Measurements from ENCODE around the gene RAB40C.
A peak's percentile ranks its signal among the peaks of the same experiment; 100 is the strongest.

The RAB40C gene

DNA sequence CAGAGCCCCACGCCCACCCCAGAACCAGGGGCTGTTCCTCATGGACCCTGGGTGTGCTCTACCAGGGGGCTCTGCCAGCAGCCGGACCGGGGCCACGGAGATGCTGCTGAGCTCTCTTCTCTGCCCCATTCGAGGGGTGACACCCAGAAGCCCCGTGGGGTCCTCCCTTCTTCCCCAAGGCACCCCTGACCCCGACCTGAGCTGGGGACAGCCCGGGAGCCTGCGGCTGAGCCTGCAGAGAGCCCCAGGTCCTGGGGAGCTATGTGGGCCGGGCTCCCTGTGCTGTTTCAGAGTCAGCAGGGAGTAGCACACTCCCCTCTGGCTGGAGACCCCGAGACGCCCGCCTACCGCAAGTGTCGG lies 30.9 kb upstream of the RAB40C start:
- DNase-seq, result no peak

DNA sequence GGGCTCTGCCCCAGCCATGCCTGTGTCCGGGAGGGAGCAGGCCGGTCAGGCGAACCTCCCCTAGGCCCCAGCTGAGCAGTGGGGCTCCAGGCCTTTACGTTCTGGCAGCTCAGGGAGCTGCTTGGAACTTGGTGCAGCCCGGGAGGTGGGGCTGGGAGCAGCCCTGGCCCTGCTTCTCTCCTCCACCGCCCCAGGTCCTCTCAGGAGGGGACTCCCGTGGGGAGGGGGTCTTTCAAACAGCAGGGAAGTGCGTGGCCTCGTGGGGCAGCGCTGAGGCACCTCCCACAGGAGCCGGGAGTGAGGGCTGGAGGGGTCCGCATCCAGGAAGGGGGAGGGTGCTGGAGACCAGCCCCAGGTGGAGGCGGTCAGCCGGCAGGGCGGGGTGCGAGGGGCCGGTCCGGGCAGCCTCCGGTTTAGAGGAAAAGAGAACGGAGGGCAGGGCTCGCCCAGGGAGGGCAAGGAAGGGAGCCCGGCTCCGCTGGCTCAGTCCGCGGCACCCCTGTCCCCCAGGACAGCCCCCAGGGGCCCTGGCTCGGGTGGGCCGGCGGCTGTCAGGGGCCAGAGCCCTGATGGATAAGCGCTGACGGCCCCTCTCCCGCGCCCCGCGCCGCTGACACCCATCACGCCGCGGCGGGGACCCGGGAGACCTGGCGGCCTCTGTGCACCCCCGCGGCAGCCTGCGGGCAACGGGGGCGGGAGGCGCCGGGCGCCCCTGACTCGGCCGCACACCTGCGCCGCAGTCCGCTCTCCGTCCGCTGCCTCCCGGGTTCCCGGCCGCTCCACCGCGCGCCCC lies 30.3 kb upstream of the RAB40C start:
- no peak for DNase-seq

DNA sequence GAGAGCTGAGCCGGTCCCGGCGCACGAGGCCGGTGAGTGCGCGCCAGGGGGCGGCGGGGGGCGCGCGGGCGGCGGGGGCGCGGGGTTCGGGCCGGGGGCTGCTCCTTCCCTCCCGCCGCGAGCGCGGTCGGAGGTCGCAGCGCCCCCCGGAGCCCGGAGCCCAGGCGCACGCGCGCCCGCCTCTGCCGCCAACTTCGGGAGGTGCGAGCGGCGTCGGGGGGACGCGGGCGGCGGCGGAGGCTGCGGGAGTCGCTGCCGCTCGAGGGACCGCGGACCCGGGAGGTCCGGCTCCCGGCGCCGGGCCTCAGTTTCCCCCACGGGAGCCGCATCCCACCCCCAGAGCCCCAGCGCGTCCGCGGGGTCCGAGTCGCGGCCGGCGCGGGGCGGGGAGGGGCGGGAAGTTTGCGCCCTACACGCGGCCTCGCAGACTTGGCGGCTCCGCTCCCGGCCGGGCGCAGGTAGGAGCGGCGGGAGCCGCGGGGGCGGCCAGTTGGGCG lies 29.6 kb upstream of the RAB40C start, which contains the start of gene PRR35:
TSS of gene PRR35 (plus strand) at position 191 of the 497 bp plus-strand sequence. CDS start 2,901 bp downstream, outside the sequence.
- no peak for DNase-seq

DNA sequence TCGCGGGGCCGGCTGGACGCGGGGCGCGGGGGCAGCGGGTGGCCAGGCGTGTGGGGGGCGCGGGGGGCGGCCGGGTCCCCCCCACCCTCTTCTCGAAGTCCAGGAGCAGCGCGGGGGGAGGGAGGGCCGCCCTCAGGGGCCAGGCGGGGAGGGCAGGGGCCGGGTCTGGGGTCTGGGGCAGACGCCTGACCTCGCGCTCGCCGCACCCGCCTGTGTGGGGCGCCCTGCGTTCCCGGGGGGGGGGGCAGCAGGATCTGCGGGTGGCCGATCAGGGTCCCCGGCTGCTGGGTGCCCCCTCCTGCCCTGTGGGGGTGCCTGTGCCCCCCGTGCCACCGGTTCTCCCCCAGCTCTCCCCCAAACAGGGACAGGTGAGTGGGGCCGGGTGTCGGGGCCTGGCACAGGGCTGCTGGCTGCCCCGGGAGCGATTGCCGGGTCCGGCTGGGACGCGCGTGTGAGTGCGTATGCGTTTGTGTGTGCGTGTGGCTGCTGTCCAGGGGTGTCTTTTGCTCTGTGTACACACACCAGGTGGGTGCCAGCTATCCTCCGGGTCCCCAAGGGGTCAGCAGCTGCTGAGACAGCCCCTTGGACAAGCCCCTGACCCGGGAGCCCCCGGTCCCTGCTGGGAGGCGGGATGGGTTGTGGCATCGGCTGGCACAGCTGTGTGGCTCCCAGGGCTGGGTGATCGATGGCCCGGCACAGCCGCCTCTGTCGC lies 29.0 kb upstream of the RAB40C start:
- DNase-seq, result no peak

DNA sequence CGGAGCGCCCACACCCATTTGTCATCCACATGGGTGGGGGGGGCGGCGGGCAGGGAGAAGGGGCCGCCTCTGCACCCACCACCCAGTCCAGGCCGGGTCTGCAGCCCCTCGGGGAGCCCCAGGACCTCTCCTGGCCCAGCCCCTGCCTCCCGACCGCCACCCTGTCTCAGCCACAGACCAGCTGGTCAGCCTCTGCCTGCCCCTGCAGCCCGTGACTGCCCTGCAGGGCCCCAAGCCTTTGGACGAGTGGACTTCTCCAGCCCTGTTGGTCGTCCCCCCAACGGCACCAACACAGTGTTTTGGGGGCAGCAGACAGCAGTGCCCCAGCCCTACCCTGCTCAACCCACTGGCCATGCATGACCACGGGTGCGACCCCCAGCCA lies 28.5 kb upstream of the RAB40C start:
- no peak for DNase-seq

DNA sequence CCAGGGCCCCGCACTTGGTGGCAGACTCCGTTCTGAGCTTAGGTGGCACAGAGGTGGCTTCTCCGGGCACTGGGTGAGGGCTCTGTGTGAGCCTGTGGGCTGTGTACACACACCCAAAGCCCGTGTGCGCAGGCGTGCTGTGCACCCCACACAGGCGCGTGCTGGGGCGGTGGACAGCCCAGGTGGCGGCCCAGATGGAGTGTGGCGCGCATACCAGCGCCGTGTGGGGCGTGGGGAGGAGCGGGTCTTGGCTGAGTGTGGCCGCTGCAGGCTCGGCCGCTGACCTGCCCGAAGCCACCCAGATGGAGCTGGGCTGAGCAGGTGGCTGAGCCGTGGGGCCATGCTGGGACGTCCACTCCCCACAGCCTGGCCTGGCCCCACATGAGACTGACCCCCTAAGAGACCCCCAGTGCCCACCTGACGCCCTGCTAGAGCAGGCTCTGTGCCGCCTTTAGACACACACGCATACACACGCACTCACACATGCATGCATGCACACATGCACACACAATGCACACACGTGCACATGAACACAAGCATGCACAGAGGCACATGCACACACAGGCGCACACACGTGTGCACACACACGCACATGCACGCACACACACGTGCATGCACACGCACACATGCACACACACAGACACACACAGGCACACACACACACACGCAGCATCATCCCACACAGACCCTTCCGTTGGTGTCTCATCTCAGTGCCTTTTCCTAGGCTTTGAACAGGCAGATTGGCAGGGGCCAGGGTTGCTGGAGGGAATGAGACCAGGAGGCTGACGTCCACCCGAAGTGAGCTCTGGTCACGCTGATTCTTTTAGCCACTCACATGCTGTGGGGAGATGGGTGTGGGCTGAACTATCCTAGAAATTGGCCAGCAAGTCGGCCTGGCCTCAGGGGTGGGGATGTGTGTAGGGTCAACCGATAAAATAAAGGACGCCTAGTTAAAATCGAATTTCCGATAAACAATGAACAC lies 27.6 kb upstream of the RAB40C start:
- DNase-seq, result no peak

DNA sequence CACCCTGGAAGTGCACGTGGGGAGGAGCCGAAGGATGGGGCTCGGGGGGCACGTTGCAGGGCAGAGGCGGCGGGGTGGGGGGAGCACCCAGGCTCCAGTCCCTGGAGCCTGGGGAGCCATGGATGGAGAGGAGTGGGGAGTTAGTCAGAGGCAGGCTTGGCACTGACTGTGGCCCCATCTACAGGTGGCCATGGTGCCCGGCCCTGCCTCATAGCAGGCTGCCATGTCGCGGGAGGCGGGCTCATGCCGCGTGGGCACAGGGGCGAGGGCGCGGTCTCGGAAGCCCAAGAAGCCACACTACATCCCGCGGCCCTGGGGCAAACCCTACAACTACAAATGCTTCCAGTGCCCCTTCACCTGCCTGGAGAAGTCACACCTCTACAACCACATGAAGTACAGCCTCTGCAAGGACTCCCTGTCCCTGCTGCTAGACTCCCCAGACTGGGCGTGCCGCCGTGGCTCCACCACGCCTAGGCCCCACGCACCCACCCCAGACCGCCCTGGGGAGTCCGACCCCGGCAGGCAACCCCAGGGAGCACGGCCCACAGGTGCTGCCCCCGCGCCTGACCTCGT lies 26.7 kb upstream of the RAB40C start:
- DNase-seq, result no peak

DNA sequence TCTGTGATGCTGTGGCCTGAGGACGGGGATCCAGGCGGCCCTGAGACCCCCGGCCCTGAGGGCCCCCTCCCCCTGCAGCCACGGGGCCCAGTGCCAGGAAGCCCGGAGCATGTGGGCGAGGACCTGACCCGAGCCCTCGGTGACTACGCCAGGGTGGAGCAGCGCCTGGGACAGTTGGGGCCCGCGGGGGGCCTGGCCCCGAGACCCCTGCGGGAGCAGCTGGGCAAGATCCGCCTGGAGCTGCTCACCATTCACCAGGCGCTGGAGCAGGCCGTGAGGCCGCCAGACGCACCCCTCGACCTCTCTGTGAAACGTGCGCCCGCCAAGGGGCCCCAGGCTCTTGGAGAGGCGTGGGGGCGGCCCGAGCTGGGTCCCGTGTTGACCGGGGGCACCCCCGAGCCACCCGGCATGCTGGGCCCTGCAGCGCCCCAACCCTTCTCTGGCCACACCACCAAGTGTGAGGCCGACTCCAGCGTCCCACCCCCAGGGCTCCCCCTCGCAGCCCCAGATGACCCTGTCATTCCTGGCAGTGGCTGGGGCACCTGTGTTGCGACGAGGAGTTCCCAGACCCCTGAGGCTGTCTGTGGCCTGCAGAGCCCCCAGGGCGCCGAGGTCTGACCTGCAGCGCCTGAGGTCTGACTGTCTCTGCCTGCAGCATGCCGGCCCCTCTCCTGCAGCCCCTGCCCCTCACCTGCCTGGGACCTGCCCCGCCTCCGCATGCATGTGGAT lies 25.0 kb upstream of the RAB40C start:
- DNase-seq, result no peak

DNA sequence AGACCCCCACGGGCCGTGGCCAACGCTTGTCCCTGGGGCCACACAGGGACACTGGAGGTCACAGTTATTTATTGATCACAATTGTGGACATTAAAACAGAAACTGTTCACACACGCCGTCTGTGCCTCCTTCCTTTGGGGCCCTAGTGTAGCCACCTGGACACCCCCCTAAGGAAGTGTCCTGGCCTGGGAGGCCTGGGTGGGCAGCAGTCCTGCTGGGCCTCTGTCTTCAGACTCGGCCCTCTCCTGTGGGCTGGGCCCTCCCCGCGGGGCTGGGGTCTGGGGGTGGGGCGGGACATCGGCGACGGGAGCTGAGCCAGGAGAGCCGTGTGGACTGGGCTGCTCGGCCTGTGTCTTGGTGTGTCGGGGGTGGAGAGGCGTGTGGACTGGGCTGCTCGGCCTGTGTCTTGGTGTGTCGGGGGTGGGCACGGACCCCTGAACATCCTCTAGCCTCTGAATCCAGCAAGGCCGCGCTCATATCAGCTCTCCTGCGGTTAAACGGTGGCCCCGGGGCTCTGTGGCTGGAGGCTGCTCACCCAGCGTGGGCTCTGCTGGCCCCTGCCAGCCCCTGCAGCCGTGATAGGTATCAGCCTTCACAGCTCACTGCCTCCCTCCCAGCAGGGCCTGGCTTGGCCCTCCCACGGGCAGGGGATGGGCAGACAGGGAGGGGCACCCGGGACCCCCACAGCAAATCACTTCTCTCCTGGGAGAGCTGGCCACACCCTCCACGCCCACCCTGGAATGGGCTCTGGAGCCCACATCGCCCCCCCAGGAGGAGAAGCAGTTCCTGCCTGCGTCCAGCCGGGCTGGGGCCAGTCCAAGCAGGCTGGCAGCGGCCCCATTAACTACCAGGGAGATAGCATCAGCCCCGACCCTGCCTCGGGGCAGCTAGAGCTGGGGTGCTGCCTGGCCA lies 24.2 kb upstream of the RAB40C start:
- no peak for DNase-seq

DNA sequence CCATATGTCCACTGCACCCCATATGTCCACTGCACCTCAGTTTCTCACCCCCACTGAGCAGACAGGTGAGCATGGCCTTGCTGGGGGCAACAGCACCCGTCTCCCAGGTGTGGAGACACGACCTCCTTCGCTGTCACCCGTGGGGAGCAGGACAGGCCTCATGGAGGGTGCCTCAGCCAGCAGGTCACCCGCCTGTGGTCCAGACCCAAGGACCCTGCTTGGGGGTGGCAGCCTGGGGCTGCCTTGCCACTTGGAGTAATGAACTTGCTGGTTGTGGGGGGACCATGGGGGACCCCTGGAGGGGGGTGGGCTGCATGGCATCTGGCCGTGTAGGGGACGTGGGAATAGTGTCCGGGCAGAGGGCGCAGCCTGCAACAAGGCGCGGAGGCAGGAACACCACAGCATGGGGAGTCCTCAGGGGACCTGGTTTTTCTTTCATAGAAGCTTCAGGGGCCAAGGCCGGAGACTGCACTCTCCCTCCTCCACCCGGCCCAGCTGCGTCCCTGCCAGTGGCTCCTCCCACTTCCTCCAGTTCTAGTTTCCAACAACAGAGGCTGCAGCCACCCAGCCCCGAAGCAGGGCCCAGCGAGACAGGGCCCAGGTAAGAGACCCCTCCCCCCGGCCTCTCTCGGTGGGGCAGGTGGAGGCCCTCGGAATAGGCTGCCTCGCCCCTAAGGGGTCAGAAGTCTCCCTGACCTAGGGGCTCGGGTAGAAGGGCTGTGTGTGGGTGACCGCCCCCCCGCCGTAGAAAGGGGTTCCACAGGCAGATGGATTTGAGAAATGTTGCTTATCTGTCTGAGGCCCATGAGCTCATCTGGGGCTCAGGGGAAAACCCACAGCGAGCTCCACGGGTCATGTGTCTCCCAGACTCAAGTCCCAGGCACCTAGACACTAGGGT lies 23.1 kb upstream of the RAB40C start, which contains the start of gene NHLRC4:
TSS of gene NHLRC4 (plus strand) at position 531 of the 898 bp plus-strand sequence. CDS start 1,043 bp downstream, outside the sequence.
- DNase-seq, result peak in 1 of 56 donors; percentile 31

DNA sequence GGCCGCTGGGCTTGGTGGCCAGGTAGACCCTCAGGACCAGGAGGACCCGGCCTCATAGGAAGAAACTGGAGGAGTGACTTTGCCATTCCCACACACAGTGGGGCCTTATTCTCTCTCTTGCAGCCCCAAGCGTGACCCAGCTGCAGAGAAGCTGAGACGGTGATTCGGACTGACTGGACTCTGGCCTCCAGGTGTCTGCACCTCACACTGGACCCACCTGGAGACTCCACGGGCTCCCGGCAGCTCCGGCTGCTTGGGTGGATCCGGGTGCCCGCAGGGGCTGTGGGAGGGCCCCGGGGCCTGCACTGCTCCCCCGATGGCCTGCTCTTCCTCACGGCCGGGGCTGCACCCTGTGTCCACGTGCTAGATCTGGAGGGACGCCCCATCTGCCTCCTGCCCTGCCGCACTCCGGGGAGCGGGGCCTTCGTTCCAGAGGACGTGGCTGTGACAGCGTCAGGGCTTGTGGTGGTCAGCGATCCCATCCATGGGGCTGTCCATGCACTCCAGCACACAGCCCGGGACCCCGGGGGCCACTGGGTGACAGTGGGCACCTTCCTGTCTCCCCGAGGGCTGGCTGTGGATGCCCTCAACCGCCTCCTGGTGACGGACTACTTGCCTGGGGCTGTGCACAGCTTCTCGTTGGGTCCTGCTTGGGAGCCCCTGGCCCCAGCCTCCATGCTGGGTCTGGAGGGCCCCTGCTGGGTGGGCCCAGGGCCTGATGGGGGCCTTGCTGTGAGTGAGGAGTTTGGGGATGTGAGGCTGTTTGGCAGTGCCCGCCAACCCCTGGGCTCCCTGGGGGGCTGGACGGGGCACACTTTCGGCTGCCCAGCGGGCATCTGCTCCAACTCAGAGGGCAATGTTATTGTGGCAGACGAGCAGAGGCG lies 22.3 kb upstream of the RAB40C start:
- no peak for DNase-seq

DNA sequence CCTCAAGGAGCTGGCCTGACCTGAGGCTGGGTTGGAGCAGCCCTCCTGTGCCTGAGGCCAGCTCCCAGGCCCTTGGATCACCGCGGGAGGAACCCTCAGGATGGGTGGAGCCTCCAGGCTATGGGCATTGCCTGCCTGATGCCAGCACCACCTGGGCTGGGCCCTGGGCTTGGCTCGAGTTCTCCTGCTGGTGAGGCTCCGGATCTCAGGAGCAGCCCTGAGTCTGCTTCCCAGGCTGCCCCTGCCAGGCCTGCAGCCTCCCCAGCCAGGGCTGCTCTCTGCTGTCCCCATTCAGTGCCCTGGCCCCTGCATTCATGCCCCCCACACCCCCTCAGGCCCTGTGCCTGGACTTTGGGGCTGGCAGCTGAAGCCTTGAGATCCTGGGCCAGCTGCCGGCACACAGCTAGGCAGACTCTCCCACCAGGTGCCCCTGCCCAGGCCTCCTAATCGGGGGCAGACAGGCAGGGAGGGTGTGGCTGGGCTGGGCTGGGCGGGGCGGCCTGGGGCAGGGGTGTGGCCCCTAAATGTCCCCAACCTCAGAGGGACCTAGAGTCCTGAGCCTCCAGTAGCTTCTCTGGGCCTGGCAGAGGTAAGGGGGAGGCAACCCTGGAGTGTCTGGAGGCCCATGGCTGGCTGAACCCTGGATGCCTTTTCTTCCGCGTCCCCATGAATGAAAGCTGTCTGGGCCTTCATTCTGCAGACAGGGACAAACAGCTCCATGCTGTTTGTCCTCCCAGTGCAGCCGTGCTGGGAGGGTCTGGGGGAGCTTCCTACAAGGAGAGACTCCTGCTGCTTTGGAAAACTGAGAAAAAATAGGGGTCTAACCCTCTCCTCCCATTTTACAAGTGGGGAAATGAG lies 21.2 kb upstream of the RAB40C start:
- DNase-seq, result no peak

DNA sequence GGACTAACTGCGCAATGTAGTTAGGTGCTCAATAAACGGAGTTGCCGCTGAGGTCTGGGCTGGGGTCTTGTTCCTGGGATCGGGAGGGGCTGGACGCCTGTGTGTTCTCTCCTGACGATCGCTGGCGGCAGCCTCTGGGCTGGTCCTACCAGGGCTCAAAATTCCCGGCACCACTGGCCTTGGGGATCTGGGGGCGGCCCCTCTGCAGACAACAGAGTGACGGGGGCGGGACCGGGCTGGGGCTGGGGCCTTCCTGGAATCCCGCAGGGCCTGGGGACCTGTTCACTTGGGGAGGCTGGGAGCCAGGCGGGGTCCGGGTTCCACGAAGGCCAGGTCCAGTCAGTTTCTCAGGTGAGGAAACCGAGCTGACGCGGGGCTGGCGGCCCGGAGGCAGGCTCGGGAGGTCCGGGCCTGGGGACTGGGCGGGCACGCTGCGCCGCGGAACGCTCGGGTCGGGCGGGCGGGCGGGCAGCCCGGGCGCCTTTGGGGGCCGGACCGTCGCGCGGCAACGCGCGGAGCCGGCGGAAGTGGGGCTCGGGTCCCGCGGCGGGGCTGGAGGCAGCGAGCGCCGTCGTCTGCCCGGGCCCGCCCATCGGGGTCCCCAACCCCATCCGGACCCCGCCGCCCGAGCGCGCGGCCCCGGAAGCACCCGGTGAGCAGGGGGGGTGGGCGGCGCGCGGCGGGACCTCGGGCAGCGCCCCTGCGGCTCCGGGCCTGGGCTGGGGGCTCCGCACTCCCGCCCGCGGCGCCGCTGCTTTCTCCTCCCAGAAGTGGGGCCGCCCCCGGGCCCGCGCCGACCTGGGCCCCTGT lies 20.2 kb upstream of the RAB40C start, which contains the start of gene PIGQ:
TSS of gene PIGQ (plus strand) at position 524 of the 810 bp plus-strand sequence. CDS start 4,107 bp downstream, outside the sequence.
- peak in 48 of 56 donors; percentile 8 to 82 (median 48) for DNase-seq

DNA sequence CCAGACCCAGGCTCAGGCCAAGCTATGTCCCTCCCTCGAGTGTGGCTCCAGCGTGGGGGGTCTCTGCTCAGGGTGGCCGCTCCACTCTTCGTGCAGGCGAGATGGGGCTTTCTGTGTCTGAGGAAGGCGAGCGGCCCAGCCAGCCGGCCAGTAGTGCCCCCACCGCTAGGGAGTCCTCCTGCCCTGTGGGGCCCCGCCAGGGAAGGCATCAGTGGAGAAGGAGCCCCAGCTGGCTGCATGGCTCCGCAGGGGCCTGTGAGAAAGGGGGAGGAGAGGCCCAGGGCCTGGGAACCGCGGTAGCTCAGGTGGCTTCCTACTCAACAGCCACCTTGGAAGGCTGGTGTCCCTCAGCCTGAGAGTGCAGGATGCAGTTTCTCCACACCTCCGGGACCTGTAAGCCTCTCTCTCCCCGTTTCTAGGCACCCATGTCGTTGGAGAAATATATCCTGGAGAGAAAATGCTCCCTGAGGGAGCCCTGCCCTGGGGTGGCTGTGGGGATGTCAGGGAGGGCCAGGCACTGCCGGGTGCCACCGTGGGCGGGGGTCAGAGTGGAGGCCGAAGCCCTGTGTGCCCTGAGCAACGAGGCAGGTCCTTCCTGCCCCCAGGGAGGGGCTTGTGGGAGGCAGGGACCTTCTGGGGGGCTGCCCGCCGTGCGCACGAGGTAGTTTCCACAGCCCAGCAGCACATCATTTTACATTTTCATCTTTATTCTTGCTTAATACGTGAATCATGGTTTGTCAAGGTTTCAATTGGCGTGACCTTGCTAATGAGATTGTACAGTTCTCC lies 16.8 kb upstream of the RAB40C start:
- no peak for DNase-seq
